H1 (cell line): ENCODE measurements around the gene RIN3. TPM values are rescaled to one million over a fixed set of nuclear protein-coding genes. Genes with fewer than 3 reads are reported as not detected.

Experiments
- GABPA ChIP-seq: IDR thresholded peaks from 2 replicates; pipeline ENCODE4 v1.6.1; 2011; ENCODE audit warnings: mild to moderate bottlenecking, low read length, moderate library complexity, borderline replicate concordance; ENCODE audit not compliant: insufficient read depth
- RXRA ChIP-seq: IDR thresholded peaks from 2 replicates; pipeline ENCODE4 v1.6.1; 2011; ENCODE audit warnings: low read depth, mild to moderate bottlenecking, low read length, moderate library complexity; ENCODE audit not compliant: insufficient read depth
- polyA plus RNA-seq, 7 experiments: library from polyadenylated mRNA; depleted of rRNA in 3 of 7; stranded (reverse) in 5 of 7; unstranded in 2 of 7; fragments of >200 nt in 5 of 7; fragments of 200-250 nt in 2 of 7; gene quantifications; 1 replicate in 5 of 7; 2 replicates in 1 of 7; 4 replicates in 1 of 7; pipeline versions ENCODE4 v1.2.1 to v1.2.3, GENCODE V29; 2011 to 2013; ENCODE audit warnings: missing spikeins in 2 of 7, mixed read lengths in 2 of 7
- total RNA-seq: library from RNA; stranded (reverse); fragmentation: NEBNext Ultra II Directional; extraction: Animal tissue kit (Norgen Biotek cat#: 25700); gene quantifications from 2 replicates; pipeline ENCODE4 v1.2.1, GENCODE V29; 2021

The RIN3 gene
- total and polyA plus RNA-seq, 2 of the 8 experiments (the other 6 are each of a cell fraction or from before 2014, with no cell fraction given), result 0.59 to 1.5 TPM

GRCh38 chr14:92601757-92602417, 88.3 kb downstream of the RIN3 start (continued):
- no peak for TF ChIP-seq GABPA
- TF ChIP-seq RXRA, result no peak
